ENCODE measurements around the gene VIPAS39.
"Not testable (repeated sequence)": the region's sequence is repeated elsewhere in the genome, so short reads cannot be mapped to it uniquely, and the experiment has no call there.

VIPAS39 gene

GRCh38 chr14:77416836-77417235, 40.6 kb downstream of the VIPAS39 start:
- H3K4me3 ChIP-seq (ENCODE audit: low read length), result no peak overlapping the region
- no peaks in the 10 kb centered on the region for H3K4me1 ChIP-seq (ENCODE audit: control insufficient read depth, insufficient read depth, low read length)
- H3K36me3 ChIP-seq (ENCODE audit: control insufficient read depth, insufficient read depth, low read length), result no peaks in the 10 kb centered on the region
- H3K9ac ChIP-seq (ENCODE audit: low read length), result no peak overlapping the region
- H3K27me3 ChIP-seq (ENCODE audit: control insufficient read depth, insufficient read depth, low read length), result no peaks in the 10 kb centered on the region
- no peak overlapping the region for H3K27ac ChIP-seq (ENCODE audit: low read depth, low read length)

GRCh38 chr14:77416098-77416497, 41.3 kb downstream of the VIPAS39 start:
- not testable (repeated sequence) for H3K36me3 ChIP-seq (ENCODE audit: control insufficient read depth, insufficient read depth, low read length); H3K4me1 ChIP-seq (ENCODE audit: control insufficient read depth, insufficient read depth, low read length); H3K4me3 ChIP-seq (ENCODE audit: low read length); H3K27ac ChIP-seq (ENCODE audit: low read depth, low read length); H3K9ac ChIP-seq (ENCODE audit: low read length); H3K27me3 ChIP-seq (ENCODE audit: control insufficient read depth, insufficient read depth, low read length)

GRCh38 chr14:77415403-77416030, 41.9 kb downstream of the VIPAS39 start:
- not testable (repeated sequence) for H3K36me3 ChIP-seq (ENCODE audit: control insufficient read depth, insufficient read depth, low read length); H3K4me3 ChIP-seq (ENCODE audit: low read length); H3K4me1 ChIP-seq (ENCODE audit: control insufficient read depth, insufficient read depth, low read length); H3K27me3 ChIP-seq (ENCODE audit: control insufficient read depth, insufficient read depth, low read length); H3K27ac ChIP-seq (ENCODE audit: low read depth, low read length); H3K9ac ChIP-seq (ENCODE audit: low read length)

- Histone ChIP-seq H3K27ac (ENCODE audit: low read depth, low read length) (no peak overlapping the region), H3K27me3 (ENCODE audit: control insufficient read depth, insufficient read depth, low read length) (no peaks in the 10 kb centered on the region), H3K4me1 (ENCODE audit: control insufficient read depth, insufficient read depth, low read length) (no peaks in the 10 kb centered on the region), H3K9ac (ENCODE audit: low read length) (no peak overlapping the region), H3K36me3 (ENCODE audit: control insufficient read depth, insufficient read depth, low read length) (no peaks in the 10 kb centered on the region), H3K4me3 (ENCODE audit: low read length) (no peak overlapping the region)
These were observed 48.3 kb downstream of the VIPAS39 start for GRCh38 chr14:77409131-77409533.

- Histone ChIP-seq H3K36me3 (ENCODE audit: control insufficient read depth, insufficient read depth, low read length) (no peaks in the 10 kb centered on the region), H3K27me3 (ENCODE audit: control insufficient read depth, insufficient read depth, low read length) (no peaks in the 10 kb centered on the region), H3K9ac (ENCODE audit: low read length) (no peak overlapping the region), H3K27ac (ENCODE audit: low read depth, low read length) (no peak overlapping the region), H3K4me3 (ENCODE audit: low read length) (no peak overlapping the region), H3K4me1 (ENCODE audit: control insufficient read depth, insufficient read depth, low read length) (no peaks in the 10 kb centered on the region)
These were observed 50.2 kb downstream of the VIPAS39 start for GRCh38 chr14:77407158-77407557.

- Histone ChIP-seq H3K4me1 (ENCODE audit: control insufficient read depth, insufficient read depth, low read length) (no peaks in the 10 kb centered on the region), H3K27ac (ENCODE audit: low read depth, low read length) (no peak overlapping the region), H3K27me3 (ENCODE audit: control insufficient read depth, insufficient read depth, low read length) (no peaks in the 10 kb centered on the region), H3K4me3 (ENCODE audit: low read length) (no peak overlapping the region), H3K36me3 (ENCODE audit: control insufficient read depth, insufficient read depth, low read length) (no peaks in the 10 kb centered on the region), H3K9ac (ENCODE audit: low read length) (no peak overlapping the region)
These were observed 50.7 kb downstream of the VIPAS39 start for GRCh38 chr14:77406718-77407117.

GRCh38 chr14:77406086-77406485, 51.3 kb downstream of the VIPAS39 start:
- Histone ChIP-seq H3K4me3 (ENCODE audit: low read length) (no peak overlapping the region), H3K9ac (ENCODE audit: low read length) (no peak overlapping the region), H3K4me1 (ENCODE audit: control insufficient read depth, insufficient read depth, low read length) (no peaks in the 10 kb centered on the region), H3K27me3 (ENCODE audit: control insufficient read depth, insufficient read depth, low read length) (no peaks in the 10 kb centered on the region), H3K27ac (ENCODE audit: low read depth, low read length) (no peak overlapping the region), H3K36me3 (ENCODE audit: control insufficient read depth, insufficient read depth, low read length) (no peaks in the 10 kb centered on the region)

GRCh38 chr14:77403768-77404167, 53.6 kb downstream of the VIPAS39 start:
- H3K27ac ChIP-seq (ENCODE audit: low read depth, low read length), result no peak overlapping the region
- H3K4me3 ChIP-seq (ENCODE audit: low read length), result no peak overlapping the region
- H3K9ac ChIP-seq (ENCODE audit: low read length), result no peak overlapping the region
- no peaks in the 10 kb centered on the region for H3K27me3 ChIP-seq (ENCODE audit: control insufficient read depth, insufficient read depth, low read length)
- H3K4me1 ChIP-seq (ENCODE audit: control insufficient read depth, insufficient read depth, low read length), result no peaks in the 10 kb centered on the region
- no peaks in the 10 kb centered on the region for H3K36me3 ChIP-seq (ENCODE audit: control insufficient read depth, insufficient read depth, low read length)

- no peak overlapping the region for H3K9ac ChIP-seq (ENCODE audit: low read length)
- H3K27me3 ChIP-seq (ENCODE audit: control insufficient read depth, insufficient read depth, low read length), result no peaks in the 10 kb centered on the region
- no peaks in the 10 kb centered on the region for H3K36me3 ChIP-seq (ENCODE audit: control insufficient read depth, insufficient read depth, low read length)
- H3K4me3 ChIP-seq (ENCODE audit: low read length), result no peak overlapping the region
- H3K27ac ChIP-seq (ENCODE audit: low read depth, low read length), result no peak overlapping the region
- H3K4me1 ChIP-seq (ENCODE audit: control insufficient read depth, insufficient read depth, low read length), result no peaks in the 10 kb centered on the region
These were observed 57.2 kb downstream of the VIPAS39 start for GRCh38 chr14:77400216-77400615.

GRCh38 chr14:77390188-77390587, 67.2 kb downstream of the VIPAS39 start:
- H3K4me3 ChIP-seq (ENCODE audit: low read length), result no peak overlapping the region
- H3K9ac ChIP-seq (ENCODE audit: low read length), result no peak overlapping the region
- no peaks in the 10 kb centered on the region for H3K36me3 ChIP-seq (ENCODE audit: control insufficient read depth, insufficient read depth, low read length)
- H3K27ac ChIP-seq (ENCODE audit: low read depth, low read length), result no peak overlapping the region
- H3K27me3 ChIP-seq (ENCODE audit: control insufficient read depth, insufficient read depth, low read length), result no peaks in the 10 kb centered on the region
- H3K4me1 ChIP-seq (ENCODE audit: control insufficient read depth, insufficient read depth, low read length), result no peaks in the 10 kb centered on the region

- H3K27me3 ChIP-seq (ENCODE audit: control insufficient read depth, insufficient read depth, low read length), result no peaks in the 10 kb centered on the region
- no peaks in the 10 kb centered on the region for H3K36me3 ChIP-seq (ENCODE audit: control insufficient read depth, insufficient read depth, low read length)
- no peak overlapping the region for H3K9ac ChIP-seq (ENCODE audit: low read length)
- H3K4me3 ChIP-seq (ENCODE audit: low read length), result no peak overlapping the region
- H3K27ac ChIP-seq (ENCODE audit: low read depth, low read length), result no peak overlapping the region
- peaks cover 5% of the 10 kb centered on the region for H3K4me1 ChIP-seq (ENCODE audit: control insufficient read depth, insufficient read depth, low read length)
These were observed 78.7 kb downstream of the VIPAS39 start for GRCh38 chr14:77378701-77379100.

GRCh38 chr14:77377502-77377844, 79.9 kb downstream of the VIPAS39 start:
- Histone ChIP-seq H3K9ac (ENCODE audit: low read length) (no peak overlapping the region), H3K27ac (ENCODE audit: low read depth, low read length) (no peak overlapping the region), H3K27me3 (ENCODE audit: control insufficient read depth, insufficient read depth, low read length) (no peaks in the 10 kb centered on the region), H3K4me3 (ENCODE audit: low read length) (peak overlapping the region; percentile 82), H3K36me3 (ENCODE audit: control insufficient read depth, insufficient read depth, low read length) (no peaks in the 10 kb centered on the region), H3K4me1 (ENCODE audit: control insufficient read depth, insufficient read depth, low read length) (peaks cover 5% of the 10 kb centered on the region)

GRCh38 chr14:77376771-77377501, 80.5 kb downstream of the VIPAS39 start, which contains the start of the genes SAMD15 and TMED8:
Gene SAMD15 (plus strand): TSS chr14:77377379. CDS start chr14:77377419, 40 bp downstream.
Gene TMED8 (minus strand): TSS chr14:77377094. CDS start chr14:77377053, 41 bp downstream.
- H3K9ac ChIP-seq (ENCODE audit: low read length), result peak within 1 kb of the TSS; percentile 73
- H3K4me1 ChIP-seq (ENCODE audit: control insufficient read depth, insufficient read depth, low read length), result peaks cover 5% of the 10 kb centered on the region

More at GRCh38 chr14:77376771-77377501, 80.5 kb downstream of the VIPAS39 start, which contains the start of the genes SAMD15 and TMED8:
- H3K36me3 ChIP-seq (ENCODE audit: control insufficient read depth, insufficient read depth, low read length), result no peaks in the 10 kb centered on the region
- no peaks in the 10 kb centered on the region for H3K27me3 ChIP-seq (ENCODE audit: control insufficient read depth, insufficient read depth, low read length)
- peak within 1 kb of the TSS; percentile 75 for H3K27ac ChIP-seq (ENCODE audit: low read depth, low read length)
- H3K4me3 ChIP-seq (ENCODE audit: low read length), result peak within 1 kb of the TSS; percentile 82
